ENCODE measurements around the gene ABO.

Gene ABO

DNA sequence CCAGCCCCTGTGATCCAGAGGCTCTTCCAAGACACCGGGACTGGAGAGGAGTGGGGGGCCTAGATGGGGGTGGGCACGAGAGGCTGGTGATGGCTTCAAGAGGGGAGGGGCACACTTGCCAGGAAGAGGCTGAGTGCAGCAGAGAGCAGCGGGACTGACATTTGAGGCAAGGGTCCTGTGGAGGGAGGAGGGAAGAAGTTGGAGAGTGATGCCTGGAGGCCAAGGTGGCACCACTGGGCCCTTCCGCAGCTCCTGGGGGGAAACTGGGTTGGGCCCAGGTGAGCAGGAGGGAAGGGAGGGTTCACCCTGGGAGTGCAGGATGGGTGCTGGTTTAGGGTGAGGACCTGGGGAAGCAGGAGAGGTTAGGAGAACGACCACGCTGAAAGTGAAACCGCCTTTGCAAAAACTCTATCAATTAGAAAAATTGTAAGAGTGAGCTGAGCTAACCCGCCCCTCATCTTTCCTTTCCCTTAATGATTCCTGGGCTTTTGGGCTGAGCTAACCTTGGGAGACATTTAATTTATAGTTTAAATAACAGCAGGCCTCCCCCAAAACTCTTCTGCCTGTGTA lies 26.2 kb downstream of the ABO start:
- H3K4me3 ChIP-seq (ENCODE audit: low read depth, low read length), result no peak overlapping the region
- TF ChIP-seq, protein P1, sequence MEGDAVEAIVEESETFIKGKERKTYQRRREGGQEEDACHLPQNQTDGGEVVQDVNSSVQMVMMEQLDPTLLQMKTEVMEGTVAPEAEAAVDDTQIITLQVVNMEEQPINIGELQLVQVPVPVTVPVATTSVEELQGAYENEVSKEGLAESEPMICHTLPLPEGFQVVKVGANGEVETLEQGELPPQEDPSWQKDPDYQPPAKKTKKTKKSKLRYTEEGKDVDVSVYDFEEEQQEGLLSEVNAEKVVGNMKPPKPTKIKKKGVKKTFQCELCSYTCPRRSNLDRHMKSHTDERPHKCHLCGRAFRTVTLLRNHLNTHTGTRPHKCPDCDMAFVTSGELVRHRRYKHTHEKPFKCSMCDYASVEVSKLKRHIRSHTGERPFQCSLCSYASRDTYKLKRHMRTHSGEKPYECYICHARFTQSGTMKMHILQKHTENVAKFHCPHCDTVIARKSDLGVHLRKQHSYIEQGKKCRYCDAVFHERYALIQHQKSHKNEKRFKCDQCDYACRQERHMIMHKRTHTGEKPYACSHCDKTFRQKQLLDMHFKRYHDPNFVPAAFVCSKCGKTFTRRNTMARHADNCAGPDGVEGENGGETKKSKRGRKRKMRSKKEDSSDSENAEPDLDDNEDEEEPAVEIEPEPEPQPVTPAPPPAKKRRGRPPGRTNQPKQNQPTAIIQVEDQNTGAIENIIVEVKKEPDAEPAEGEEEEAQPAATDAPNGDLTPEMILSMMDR (IDR thresholded peaks at IDR 0.05; ENCODE audit: borderline replicate concordance, insufficient read depth, low read depth, low read length), result no peak

DNA sequence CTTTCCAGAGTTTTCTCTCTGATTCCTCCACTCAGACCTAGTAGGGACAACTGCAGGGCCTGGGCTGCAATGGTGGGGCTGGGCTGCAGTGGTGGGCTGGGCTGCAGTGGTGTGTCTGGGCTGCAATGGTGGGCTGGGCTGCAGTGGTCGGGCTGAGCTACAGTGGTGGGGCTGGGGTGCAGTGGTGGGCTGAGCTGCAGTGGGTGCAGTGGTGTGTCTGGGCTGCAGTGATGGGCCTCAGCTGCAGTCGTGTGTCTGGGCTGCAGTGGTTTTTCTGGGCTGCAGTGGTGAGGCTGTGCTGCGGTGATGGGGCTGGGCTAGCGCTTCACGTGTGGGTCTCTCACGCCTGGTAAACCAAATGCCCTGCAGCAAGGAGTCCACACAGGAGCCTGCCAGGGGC lies 27.4 kb downstream of the ABO start:
- TF ChIP-seq, protein P1 (IDR thresholded peaks at IDR 0.05; ENCODE audit: borderline replicate concordance, insufficient read depth, low read depth, low read length), result no peak
- H3K4me3 ChIP-seq (ENCODE audit: low read depth, low read length), result no peak overlapping the region

DNA sequence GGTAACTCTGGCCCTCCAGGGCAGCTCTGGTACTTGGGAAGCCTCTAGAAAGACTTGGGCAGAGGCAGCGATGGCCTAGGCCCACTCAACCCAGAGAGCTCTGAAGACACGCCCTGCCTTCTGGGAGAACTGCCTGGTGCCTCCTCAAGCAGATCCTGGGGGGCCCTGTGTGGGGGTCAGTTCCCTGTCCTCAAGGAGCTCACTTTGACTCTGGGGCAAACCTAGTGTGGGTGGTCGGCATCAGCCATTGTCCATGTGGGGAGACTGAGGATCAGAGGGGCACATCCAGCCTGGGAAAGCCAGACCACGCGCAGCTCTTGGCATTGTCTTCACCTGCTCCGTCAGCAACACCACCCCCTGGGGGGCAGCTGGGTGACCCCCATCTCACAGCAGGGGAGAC lies 28.0 kb downstream of the ABO start:
- TF ChIP-seq, protein P1 (IDR thresholded peaks at IDR 0.05; ENCODE audit: borderline replicate concordance, insufficient read depth, low read depth, low read length), result no peak
- no peak overlapping the region for H3K4me3 ChIP-seq (ENCODE audit: low read depth, low read length)

DNA sequence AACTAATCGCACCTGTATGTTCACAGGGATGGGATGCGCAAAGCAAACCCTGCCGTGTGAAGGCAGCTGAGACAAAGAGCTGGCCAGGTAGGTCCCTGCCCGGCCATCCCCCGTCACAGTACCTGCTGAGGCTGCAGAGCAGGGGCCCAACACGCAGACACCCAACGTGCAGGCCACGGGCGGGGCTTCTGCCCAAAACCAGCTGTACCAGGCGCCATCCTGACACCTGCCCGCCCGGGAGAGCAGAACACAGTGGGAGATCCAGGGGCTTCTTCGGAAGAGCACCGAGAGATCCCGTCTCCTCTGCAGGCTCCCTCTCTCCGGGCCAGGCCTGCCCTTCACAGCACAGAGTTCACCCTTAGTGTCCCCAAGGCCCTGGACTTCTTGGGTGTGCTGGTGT lies 28.4 kb downstream of the ABO start:
- no peak overlapping the region for H3K4me3 ChIP-seq (ENCODE audit: low read depth, low read length)
- TF ChIP-seq, protein P1 (IDR thresholded peaks at IDR 0.05; ENCODE audit: borderline replicate concordance, insufficient read depth, low read depth, low read length), result no peak

DNA sequence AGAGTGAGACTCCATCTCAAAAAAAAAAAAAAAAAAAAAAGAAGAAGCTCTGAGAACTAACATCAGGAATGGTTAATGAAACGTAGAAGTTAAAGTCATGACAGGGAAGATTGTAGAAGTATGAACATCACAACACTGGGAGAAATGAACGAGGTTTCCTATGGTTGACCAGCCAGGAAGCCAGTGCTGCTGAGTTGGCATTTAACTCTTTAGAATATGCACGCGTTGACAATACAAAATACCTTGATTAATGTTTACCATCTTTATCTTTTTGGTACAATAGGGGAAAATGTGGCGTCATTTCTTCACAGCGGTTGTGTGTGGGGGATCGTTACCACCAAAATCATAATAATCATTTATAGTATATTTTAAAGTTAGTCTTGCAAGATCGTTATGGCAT lies 32.0 kb downstream of the ABO start:
- TF ChIP-seq, protein P1 (IDR thresholded peaks at IDR 0.05; ENCODE audit: borderline replicate concordance, insufficient read depth, low read depth, low read length), result no peak
- H3K4me3 ChIP-seq (ENCODE audit: low read depth, low read length), result no peak overlapping the region

DNA sequence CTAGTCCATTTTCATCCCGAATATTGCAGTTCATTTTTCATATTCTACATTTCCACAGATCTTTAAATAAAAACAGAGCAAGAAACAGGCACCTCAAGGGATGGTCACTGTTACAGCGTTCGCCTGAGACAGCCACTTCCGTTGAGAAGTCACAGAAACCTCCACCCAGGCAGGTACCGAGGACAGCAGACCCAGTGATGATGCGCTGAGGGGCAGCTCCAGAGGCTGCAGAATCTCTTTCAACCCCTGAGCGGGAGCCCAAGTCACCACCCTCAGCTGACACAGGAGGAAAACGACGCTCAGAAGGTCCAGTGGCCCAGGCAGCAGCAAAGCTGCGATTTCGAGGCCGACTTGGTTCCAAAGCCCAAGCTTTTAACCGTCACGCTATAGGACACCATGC lies 32.8 kb downstream of the ABO start:
- H3K4me3 ChIP-seq (ENCODE audit: low read depth, low read length), result no peak overlapping the region
- TF ChIP-seq, protein P1 (IDR thresholded peaks at IDR 0.05; ENCODE audit: borderline replicate concordance, insufficient read depth, low read depth, low read length), result no peak

DNA sequence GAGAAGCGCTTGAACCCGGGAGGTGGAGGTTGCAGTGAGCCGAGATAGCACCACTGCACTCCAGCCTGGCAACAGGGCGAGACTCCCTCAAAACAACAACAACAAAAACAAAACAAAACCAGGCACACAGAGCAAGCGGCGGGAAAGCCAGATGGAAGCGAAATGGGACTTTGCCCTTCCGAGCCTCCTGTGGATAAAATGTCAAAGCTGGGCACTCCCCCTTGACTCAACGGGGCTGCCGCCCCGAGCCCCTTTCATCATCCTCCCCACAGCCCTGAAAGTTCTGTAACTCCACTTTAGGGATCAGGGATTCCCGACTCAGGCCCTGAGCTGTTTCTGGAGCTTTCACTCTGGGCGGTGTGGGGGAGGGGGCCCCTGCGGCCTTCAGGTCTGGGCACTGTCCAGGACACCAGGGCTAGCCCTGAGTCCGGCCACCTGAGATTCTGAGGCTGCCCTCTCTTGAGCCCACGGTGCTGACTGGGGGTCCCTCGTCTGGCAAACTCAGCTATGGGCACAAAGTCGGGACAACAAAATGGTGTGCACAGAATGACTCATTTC lies 35.4 kb downstream of the ABO start:
- TF ChIP-seq, protein P1 (IDR thresholded peaks at IDR 0.05; ENCODE audit: borderline replicate concordance, insufficient read depth, low read depth, low read length), result no peak

More for the DNA sequence above, 35.4 kb downstream of the ABO start:
- H3K4me3 ChIP-seq (ENCODE audit: low read depth, low read length), result no peak overlapping the region
